GM18520 (cell line): ENCODE measurements around the gene AKR1B15.

Experiments
- ATAC-seq: cut with Tn5 transposase; IDR thresholded peaks from one replicate; pipeline ENCODE4 v1.9.1; 2021; ENCODE audit not compliant: unreplicated experiment

The AKR1B15 gene

DNA sequence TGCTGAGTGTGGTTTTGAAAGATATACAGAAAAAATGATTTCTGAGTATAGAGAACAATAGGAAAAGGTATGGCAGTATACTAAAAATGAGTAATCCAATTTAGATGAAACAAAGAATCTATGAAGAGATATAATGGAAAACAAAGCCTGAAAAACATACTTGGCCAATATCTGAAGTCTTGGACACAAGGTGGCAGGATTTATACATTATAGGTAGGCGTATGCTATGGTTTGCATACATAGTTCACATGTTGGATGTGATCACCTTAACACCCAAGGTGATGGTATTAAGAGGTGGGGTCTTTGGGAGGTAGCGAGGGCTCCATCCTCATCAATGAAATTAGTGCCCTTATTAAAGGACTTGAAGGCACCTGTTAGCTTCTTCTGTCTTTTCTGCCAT is 63.3 kb downstream of the AKR1B15 start:
- no peak for ATAC-seq

DNA sequence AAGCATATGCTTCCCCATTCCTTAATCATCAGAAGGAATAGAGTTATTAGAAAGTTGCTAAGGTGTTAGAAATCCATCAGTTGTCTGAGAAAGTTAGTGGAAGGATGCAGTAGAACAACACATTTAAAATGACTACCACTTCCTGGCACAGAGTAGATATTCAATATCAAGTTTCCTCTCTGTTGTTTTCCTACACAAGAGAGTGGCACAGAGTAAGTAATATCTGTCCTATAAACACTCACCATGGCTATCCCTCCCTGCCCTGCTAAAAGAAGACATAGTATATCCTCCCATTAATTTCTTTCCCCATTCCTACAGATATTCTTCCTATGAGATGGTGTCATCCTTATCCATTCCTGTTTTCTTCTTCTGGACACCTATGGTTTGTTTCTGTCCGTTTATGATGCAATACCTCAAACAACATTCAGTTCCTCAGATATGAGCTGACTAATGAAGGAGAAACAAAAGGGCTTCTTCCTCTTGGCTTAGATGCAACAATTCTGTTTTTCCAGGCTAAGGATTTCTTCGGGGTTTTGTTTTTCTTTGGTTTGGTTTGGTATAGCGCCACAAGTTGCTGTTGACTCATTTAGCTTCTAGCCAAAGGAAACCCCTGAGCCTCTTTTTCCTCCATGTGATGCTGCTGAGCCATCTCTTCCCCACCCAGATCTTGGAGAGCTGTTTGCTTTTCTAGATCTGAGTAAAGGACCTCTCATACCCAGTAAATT is 64.9 kb downstream of the AKR1B15 start:
- no peak for ATAC-seq

DNA sequence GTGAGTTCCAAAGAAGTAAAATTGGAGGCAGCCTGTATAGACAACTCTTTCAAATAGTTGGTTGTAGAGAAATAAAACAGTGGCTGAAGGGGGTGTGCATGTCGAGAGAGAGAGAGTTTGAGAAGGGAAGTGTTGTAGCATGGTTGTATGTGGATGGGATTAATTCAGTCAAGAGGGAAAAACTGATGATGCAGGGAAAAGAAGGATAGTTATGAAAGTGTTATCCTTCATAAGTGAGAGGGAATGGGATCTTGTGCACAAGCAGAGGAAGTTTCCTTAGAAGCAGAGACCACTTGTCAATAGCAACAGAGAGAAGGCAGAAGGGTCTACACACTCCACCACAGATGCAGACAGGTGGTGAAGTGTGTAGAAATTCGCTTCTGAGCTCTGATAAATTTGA is 67.7 kb downstream of the AKR1B15 start:
- no peak for ATAC-seq

DNA sequence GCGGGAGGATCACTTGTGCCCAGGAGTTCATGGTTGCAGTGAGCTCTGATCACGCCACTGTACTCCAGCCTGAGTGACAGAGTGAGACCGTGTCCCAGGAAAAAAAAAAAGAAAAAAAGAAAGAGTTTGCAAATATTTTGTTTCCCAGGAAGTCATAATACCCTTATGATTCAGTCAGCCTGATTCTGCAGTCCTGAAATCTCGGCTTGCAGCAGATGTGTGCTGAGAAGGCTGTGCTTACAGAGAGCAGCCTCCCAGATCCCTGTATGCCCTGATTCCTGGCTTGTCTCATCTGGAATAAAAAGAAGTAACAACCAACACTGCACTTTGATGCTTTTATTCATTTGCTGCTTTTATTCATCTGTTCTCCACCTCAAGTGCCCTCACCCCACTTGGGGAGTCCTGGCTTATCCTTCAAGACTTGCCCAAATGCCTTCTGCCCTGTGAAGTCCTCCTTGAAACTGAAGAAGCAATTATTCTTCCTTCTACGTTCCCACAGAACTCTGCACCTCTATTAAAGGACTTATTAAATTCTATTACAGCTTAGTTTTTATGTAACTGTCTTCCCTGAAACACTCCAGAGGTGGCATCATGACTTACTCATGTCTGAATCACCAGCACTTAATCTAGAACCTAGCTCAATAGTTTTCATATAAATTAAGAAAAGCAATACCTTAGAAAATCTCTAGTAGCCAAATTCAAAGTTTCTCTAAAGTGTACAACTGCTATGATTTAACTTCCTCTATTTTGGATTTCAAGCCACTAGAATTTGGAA is 70.0 kb downstream of the AKR1B15 start:
- ATAC-seq: no peak

DNA sequence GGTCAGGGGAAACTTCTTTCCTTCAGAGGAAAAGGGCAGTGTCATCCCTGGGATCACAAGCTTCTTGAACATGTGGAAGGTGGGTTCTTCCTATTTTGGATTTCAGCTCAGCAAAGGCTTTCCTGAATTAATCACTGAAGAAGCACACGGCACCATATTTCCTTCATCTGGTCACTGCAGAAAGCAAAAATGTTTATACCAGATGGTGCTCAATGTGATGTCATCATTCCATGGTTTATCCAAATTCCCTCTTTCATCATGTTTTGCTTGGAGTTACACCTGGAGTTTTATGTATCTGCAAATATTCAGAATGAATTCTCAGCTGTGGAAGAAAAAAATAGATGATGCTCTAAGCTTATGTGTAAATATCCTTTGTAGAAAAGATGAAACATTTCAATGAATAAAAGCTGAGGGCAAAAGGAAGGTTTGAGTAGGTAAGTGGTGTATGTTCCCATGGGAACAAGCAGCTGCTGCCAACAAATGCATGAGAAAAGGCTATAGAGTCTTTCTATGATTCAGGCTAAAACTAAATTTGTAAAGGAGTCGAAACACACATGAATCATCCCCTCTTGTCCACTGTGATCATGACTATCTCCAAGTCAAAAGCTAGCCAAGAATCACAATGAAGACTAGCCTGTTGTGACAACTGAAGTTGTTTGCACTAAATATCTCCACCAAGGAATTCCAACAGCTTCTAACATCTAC is 70.9 kb downstream of the AKR1B15 start:
- no peak for ATAC-seq

DNA sequence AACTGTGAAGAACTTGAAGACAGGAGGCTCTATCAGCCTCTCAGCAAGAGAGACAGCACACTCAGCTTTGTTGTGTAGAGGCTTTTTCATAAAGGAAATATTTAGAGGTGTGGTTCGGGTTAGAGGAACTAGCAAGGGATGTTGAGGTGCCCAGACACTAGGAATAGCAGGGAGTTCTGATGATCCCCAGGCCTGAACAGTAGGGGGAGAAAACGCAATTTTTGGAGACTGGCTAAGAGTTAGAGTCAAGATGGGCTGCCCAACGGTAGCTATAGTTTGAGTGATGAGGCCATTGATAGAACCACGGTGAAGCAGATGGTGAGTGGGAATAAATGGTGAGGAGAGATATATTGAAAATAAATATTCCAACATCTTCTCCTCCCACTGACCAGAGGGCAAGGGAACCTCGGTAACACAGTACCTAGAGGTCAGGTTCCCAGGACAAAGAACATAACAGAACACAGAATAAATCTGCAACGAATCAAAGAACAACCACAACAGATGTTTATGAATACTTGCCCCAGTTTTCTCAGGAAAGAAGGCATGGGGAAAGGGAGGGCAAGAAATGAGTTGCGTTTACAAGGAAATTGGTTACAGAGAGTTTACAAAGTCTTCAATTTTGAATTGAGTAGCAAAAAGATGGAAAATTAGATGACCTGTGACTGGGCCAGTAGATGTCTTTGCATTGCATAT is 73.5 kb downstream of the AKR1B15 start:
- no peak for ATAC-seq

DNA sequence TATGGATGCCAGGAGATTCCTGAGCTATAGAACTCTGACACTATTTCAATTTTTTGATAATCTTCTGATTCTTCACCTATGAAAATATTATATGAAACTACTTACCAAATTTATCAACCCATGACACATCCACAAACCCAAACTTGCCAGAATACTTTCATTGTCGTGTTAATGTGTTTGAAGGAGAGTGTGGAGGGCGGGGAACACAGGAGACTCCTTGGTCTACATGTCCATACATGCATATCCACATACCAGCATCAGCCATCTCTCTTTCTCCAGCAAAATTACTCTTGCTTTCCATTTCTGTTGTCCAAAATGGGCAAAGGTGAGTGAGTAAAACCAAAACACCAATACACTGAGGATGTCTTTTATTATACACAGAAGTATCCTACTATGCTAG is 74.3 kb downstream of the AKR1B15 start:
- ATAC-seq: no peak

- ATAC-seq: no peak
Observed at GRCh38 chr7:134625550-134625949, 76.6 kb downstream of the AKR1B15 start.

GRCh38 chr7:134627109-134627774 is 78.3 kb downstream of the AKR1B15 start:
- no peak for ATAC-seq

DNA sequence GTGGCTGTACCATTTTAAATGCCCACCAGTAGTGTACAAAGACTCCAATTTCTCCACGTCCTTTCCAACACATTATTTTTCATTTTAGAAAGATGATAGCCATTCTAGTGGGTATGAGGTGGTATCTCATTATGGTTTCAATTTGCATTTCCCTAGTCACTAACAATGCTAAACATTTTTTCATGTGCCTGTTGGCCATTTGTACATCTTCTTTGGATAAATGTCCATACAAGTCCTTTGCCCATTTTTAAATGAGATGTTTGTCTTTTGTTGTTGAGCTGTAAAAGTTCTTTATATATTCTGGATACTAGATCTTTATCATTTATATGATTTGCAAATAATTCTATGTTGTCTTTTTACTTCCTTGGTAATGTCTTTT is 78.9 kb downstream of the AKR1B15 start:
- no peak for ATAC-seq

DNA sequence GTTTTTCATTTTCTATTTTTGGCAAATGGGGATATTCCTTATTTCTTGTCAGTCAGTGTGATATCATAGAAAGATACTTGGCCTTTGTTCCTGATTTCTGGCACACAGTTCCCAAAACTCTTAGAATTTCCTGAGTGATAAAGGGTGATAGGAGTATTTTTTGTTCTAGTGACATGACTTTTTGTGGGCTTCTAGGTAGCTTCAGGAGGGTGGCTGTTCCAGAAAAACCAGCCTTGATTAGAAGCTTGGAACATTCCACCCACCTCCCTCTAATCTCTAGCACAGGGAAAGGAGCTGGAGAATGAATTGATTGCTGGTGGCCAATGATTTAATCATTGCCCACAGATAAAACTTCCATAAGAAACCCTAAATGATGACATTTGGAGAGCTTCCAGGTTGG is 80.5 kb downstream of the AKR1B15 start:
- ATAC-seq: no peak
